Stimulated activated CD8-positive, alpha-beta memory T cell treated with anti-CD3 and anti-CD28 coated beads, Interleukin-15, amount 100 ng/mL, for 1 hour (primary cell): ENCODE data around the gene MUC20.
"Not testable (repeated sequence)": the region's sequence is repeated elsewhere in the genome, so short reads cannot be mapped to it uniquely, and the experiment has no call there.

Experiments used
- DNase-seq: peaks from one replicate; pipeline ENCODE4 v3.0.0-alpha.2; 2020; ENCODE audit warnings: low read depth

MUC20 gene

DNA sequence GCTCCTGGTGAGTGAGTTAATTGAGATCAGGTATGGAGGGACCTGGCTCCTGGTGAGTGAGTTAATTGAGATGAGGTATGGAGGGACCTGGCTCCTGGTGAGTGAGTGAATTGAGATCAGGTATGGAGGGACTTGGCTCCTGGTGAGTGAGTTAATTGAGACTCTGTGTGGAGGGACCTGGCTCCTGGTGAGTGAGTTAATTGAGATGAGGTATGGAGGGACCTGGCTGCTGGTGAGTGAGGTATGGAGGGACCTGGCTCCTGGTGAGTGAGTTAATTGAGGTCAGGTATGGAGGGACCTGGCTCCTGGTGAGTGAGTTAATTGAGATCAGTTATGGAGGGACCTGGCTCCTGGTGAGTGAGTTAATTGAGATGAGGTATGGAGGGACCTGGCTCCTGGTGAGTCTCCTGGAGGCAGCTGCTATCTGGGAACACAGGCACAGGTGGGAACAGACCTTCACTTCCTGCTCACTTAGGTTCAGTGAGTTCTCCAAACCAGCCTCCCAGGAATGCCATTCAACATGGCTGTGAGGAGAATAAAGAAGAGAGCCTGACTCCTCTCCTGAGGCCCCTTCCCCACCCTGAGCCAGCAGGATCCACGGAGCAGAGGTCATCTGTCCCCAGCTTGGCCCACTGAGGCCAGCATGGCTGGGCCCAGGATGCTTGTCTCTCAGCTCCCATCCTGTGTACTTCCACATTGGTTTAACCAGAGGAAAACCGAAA, 9.5 kb upstream of the MUC20 start:
- not testable (repeated sequence) for DNase-seq

DNA sequence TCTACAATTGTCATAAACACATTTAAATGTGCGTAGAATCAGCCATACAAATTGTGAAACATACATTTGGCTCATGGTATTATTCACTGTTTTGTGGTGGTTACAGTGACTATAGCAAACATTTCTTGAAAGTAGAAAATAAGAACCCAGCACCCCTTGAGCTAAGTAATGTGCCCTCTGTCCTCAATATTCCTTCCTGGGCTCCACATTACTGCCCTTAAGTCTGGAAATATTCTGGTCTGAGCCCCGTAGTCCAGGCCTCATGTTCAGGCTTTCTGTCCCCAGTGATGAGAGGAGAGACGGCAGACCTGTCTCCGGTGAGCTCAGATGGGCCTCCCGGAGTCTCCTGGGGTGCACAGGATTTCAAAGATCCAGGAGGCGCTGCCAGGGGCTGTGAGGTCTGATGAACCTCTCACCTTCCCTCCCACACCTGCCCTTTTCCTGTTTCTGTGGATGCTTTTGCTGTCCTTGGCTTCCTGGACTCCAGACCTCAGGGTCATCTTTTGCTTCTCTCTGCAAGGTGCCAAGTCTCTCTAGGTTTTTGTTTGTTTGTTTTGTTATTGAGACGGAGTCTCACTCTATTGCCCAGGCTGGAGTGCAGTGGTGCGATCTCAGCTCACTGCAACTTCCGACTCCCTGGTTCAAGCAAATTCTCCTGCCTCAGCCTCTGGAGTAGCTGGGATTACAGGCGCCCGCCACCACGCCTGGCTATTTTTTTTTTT, 8.8 kb upstream of the MUC20 start:
- no peak for DNase-seq

DNA sequence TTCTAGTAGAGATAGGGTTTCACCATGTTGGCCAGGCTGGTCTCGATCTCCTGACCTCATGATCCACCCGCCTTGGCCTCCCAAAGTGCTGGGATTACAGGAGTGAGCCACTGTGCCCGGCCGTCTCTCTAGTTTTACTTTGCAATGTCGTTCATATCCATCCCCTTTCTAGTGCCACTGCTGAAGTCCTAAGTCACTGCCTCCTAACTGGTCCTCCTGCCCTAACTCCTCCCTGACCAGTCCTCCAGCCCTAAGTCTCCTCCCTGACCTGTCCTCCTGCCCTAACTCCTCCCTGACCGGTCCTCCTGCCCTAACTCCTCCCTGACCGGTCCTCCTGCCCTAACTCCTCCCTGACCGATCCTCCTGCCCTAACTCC, 8.3 kb upstream of the MUC20 start:
- DNase-seq: not testable (repeated sequence)

DNA sequence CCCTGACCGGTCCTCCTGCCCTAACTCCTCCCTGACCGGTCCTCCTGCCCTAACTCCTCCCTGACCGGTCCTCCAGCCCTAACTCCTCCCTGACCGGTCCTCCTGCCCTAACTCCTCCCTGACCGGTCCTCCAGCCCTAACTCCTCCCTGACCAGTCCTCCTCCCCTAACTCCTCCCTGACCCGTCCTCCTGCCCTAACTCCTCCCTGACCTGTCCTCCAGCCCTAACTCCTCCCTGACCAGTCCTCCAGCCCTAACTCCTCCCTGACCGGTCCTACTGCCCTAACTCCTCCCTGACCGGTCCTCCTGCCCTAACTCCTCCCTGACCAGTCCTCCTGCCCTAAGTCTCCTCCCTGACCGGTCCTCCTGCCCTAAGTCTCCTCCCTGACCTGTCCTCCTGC, 7.6 kb upstream of the MUC20 start:
- DNase-seq: not testable (repeated sequence)

DNA sequence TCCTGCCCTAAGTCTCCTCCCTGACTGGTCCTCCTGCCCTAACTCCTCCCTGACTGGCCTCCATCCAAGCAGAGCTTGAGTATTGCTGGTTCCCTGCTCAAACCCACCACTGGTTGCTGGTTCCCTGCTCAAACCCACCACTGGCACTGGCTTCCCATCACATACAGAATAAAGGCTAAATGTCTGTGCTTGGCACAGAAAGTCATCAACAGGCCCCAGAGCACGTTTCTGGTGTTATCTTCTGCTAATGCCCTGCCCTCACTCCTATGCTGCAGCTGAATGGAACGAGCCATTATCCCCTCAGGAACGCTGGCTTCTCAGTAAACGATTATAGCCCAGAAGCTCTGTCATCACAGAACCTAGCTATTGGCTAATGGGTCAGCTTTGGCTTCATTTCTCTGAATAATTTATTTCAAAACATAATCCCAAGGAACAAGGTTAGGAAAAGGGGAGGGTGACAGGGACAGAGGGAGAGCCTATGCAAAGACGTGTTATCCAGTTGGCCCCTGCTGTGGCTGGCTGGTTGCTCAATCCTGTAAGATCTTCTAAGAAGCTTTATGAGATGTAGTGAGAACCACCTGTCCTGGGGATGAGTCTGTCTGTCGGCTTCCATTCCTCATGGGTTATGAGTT, 6.3 kb upstream of the MUC20 start:
- DNase-seq: no peak

DNA sequence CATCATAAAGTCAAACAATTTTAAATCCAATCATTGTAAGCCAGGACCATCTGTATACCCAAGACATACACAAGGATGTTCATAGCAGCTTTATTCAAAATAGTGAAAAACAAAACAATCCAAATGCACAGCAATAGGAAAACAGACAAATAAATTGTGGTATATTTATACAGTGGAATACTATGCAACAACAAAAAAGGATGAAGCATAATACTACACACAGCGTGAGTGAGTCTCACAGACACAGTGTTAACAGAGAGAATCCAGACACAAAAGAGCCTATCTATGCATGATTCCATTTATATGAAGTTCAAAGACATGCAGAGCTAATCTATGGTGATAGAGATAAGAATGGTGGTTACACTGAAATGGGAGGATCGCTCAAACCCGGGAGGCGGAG, 5.6 kb upstream of the MUC20 start:
- no peak for DNase-seq

DNA sequence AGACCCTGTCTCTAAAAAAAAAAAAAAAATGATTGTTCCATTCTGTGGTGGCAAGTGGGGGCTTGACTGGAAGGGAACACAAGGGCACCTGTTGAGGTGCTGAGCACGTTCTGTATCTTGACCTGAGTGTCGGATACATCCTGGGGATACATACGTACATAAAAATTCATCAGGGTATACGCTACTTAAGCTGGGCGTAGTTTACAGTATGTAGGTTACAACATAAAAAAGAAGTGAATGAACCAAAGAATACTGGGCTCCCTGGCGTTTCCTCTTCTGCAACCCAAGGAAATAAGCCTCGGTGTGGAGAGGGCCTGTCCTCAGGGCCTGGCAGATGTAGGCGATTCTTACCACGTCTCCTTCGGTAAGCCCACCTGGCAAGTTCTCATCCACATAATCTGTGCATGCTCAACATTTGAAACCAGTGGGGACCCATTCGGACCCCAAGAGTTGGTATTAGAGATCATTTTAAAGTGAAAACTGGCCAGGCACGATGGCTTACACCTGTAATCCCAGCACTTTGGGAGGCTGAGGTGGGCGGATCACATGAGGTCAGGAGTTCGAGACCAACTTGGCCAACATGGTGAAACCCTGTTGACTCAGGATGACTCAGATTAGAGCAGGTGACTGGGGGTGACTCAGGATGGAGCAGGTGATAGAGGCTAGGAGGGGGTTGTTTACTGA, 5.1 kb upstream of the MUC20 start:
- DNase-seq: no peak

DNA sequence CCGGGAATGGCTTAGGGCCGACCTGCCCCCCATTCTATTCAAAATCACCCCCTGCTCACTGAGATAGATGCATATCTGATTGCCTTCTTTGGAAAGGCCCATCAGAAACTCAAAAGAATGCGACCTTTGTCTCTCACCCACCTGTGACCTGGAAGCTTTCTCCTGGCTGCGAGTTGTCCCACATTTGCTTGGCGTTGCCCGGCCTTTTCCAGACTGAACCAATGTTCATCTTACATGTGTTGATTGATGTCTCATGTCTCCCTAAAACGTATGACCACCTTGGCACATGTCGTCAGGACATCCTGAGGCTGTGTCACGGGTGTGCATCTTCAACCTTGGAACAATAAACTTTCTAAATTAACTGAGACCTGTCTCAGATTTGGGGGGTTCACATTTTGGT, 3.4 kb upstream of the MUC20 start:
- no peak for DNase-seq

DNA sequence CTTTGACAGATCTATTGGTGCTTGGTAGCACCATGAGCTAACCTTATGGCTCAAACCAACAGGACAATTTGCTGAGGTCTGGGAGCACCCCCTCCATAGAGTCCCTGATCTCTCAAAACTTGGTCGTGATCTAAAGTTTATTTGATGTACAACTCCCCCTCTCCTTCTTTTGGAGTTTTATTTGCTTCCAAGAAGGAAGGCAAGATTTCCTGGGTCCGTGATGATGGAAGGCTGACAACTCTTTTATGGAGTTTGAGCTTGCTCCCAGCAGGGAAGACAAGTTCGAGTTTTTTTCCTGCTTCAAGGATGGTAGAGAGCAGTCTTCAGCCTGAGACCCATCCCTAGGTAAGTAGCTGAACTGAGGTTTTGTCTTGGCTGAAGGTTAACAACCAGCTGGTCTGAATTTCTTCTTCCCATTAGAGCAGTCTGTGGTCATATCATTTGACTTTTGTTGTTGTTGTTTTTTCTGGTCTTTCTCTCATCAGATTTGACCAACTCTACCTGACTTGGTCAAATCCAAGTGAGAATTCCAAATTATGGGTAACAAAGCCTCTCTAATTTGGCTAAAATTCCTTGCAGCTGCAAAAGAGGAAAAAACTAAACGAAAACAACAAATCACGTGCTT, 2.8 kb upstream of the MUC20 start:
- DNase-seq: no peak

DNA sequence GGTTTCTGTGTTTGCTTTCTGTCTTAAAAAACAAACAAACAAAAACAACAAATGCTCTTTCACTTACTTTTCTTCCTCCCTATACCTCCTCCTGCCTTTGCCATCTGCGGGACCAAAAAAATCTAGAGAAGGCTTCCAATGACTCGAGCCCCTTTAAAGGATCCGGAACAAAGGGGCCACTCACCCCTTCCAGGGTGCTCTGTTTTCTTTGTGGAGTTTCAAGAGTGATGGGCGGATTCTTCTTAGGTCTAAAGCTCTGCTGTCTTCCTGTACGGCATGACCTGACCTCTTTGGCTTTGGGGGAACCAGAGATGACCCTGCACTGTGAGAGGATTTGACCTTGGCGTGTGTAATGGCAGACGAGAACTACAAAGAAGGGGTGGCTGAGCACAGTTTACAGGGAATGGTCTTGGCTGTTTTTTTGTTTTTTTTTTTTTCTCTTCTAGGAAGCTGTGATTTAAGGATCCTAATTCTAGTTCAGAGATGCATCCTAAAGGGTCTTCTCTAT, 2.2 kb upstream of the MUC20 start:
- DNase-seq: no peak

DNA sequence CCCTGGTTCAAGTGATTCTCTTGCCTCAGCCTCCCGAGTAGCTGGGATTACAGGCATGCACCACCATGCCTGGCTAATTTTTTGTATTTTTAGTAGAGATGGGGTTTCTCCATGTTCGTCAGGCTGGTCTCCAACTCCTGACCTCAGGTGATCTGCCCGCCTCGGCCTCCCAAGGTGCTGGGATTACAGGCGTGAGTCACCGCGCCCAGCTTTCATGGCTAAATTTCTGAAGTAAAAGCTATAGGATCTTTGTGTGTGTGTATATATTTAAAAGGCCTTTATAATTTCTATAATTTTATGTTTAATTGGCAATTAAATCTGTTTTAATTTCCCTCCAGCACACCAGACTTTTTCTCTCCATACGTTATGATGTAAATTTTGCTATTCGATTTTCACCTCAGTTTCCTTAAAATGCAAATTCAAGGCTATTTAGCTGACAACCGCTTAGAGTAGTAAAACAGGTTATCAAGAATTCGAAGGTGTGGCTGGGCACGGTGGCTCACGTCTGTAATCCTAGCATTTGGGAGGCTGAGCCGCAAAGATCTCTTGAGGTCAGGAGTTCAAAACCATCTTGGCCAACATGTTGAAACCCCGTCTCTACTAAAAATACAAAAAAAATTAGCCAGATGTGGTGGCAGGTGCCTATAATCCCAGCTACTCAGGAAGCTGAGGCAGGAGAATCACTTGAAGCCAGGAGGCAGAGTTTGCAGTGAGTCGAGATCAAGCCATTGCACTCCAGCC, 1.1 kb upstream of the MUC20 start:
- DNase-seq: not testable (repeated sequence)

DNA sequence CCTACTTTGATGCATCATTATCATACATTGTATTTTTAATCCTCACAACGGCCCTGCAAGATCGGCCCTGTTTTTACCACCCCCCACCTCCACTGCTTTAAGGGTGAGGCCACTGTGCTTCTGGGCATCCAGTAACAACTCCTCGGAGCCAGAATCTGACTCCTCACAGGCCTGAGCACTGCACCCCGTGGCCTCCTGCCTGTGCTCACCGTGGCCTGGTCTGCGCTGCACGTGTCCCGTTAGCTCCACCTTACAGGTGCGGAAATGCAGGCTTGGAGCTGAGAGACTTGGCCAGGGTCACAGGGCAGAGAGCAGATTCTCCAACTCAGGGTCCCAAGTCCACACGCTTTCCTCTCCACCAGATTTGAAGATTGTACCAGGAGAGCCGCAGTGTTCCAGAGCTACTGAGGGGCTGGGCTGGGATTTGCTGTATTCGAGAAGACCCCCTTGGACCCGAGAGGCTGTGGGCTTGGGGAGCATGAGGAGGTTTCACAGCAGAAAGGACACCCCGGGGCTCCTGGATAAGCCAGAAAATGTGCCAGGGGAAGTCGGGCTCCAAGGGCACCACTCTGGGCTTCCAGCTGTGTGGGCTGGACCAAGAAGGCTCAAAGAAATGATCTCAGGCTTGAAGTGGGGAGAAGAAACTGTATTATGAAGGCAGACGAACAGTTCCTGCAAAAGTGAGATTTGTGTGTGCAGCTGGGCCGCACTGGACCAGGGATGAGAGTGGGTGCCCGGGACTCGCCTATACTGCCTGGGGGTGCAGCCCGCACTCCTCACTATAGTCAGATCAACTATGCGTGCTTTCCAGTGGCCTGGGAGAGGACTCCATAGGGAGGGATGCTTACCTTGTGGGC, 1.6 kb downstream of the MUC20 start:
- not testable (repeated sequence) for DNase-seq

DNA sequence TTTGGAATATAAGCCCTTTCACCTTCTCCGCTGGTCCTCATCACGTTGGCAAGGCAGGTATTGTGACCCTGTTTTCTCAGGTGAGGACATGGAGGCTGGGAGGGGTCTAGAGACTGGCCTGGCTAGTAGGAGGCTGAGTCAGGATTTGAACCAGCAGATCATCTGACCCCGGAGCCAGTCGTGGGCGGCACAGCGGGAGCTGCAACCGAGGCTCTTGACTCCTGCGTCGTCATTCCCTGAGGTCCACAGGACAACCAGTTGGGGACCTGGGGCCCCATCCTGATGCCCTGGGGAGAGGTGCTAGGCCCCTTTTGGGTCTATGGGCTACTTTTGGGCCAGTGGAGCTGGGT, 2.2 kb downstream of the MUC20 start:
- DNase-seq: not testable (repeated sequence)

DNA sequence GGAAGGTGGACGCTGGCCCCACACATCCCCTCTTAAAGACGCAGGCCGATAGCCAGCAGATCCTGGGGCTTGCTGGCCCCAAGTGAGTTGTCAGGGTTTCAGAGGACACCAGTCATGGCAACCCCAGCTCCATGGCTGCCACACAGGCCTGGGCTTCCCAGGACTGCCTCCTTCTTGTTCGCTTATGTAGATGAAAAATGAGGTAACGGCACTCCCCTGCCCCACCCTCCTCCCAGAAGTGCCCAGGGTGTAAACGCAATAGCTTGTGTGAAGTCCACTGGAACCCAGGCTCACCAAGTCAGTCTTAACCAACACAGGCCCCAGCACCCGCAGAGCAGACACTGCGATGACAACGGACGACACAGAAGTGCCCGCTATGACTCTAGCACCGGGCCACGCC, 3.6 kb downstream of the MUC20 start:
- not testable (repeated sequence) for DNase-seq

DNA sequence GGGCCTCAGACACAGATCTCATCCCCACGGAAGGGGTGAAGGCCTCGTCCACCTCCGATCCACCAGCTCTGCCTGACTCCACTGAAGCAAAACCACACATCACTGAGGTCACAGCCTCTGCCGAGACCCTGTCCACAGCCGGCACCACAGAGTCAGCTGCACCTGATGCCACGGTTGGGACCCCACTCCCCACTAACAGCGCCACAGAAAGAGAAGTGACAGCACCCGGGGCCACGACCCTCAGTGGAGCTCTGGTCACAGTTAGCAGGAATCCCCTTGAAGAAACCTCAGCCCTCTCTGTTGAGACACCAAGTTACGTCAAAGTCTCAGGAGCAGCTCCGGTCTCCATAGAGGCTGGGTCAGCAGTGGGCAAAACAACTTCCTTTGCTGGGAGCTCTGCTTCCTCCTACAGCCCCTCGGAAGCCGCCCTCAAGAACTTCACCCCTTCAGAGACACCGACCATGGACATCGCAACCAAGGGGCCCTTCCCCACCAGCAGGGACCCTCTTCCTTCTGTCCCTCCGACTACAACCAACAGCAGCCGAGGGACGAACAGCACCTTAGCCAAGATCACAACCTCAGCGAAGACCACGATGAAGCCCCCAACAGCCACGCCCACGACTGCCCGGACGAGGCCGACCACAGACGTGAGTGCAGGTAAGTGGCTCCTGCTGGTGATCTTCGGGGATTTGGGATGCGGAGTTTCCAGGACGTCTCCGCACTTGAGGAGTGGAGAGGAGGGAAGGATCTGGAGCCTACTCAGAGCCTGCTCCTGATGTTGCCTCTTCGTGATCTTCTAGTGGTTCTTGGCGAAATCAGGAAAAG, 5.3 kb downstream of the MUC20 start:
- not testable (repeated sequence) for DNase-seq

DNA sequence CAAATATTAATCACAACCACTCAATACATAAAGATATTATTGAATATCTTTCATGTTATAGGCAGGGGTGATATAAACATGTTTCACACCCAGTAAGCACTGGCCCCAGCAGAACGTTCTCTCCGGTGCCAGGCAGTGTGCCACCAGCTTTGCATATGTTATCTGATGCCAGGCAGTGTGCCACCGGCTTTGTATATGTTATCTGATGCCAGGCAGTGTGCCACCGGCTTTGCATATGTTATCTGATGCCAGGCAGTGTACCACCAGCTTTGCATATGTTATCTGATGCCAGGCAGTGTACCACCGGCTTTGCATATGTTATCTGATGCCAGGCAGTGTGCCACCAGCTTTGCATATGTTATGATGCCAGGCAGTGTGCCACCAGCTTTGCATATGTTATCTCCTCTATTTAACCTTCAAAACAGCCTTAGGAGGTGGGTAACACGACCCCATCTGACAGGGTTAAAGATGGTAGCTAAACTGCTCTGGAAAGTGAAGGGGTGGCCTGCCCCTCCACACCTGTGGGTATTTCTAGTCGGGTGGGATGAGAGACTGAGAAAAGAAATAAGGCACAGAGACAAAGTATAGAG, 6.9 kb downstream of the MUC20 start:
- DNase-seq: no peak

DNA sequence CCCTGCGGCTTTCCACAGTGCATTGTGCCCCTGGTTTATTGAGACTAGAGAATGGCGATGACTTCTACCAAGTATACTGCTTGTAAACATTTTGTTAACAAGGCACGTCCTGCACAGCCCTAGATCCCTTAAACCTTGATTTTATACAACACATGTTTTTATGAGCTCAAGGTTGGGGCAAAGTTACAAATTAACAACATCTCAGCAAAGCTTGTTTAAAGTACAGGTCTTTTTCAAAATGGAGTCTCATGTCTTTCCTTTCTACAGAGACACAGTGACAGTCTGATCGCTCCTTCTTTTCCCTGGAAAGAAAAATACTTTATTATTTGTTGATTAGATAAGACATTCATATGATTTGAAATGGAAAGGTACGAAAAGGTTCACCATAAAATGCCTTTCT, 8.0 kb downstream of the MUC20 start:
- DNase-seq: not testable (repeated sequence)

DNA sequence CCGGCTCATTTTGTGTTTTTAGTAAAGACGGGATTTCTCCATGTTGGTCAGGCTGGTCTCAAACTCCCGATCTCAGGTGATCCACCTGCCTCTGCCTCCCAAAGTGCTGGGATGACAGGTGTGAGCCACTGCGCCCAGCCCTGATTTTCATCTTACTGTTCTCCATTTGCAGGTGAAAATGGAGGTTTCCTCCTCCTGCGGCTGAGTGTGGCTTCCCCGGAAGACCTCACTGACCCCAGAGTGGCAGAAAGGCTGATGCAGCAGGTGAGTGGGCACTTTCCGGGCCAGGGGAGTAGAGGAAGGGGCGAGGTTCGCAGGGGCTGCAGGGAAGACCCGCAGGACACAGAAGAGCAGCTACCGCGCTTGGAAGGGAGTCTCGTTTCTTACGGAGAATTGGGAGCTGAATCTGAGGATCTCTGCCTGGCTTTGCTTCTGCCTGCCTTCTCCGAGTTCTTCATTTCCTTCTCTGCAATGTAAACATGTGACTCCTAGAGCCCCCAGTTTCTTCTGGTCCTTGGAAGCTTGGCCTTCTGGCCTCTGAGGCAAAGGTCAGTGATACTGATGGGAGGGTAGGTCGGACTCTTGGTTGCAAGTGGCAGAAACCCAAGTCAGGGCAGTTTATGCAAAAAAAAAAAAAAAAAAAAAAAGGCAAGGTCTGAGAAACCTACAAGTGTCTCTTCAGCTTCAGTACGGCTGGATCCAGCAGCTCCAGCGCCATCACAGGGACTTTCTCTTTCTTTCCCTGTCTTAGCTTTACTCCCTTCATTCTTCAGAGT, 8.9 kb downstream of the MUC20 start:
- no peak for DNase-seq
